Prostate gland (tissue), 2 donors: ENCODE data around the gene WDR1.

Experiments used
- POLR2A ChIP-seq: fragments of 450-650 bp; IDR thresholded peaks from one replicate; pipeline ENCODE4 v1.6.1; 2016; ENCODE audit warnings: antibody characterized with exemption, mild to moderate bottlenecking
- POLR2AphosphoS5 ChIP-seq: sonication (generic); formaldehyde crosslinking; IDR thresholded peaks from one replicate; pipeline ENCODE4 v1.6.1; 2017; ENCODE audit warnings: antibody characterized with exemption
- TF ChIP-seq, protein P1 (sequence below), 4 experiments: fragments of 200-600 bp in 2 of 4; fragments of 450-650 bp in 2 of 4; sonication (generic) in 2 of 4; IDR thresholded peaks; 1 replicate in 3 of 4; 2 replicates in 1 of 4; pipeline ENCODE4 v1.5.1; 2016 to 2019; ENCODE audit warnings: antibody characterized with exemption in 4 of 4, mild to moderate bottlenecking in 2 of 4, moderate library complexity in 2 of 4

DNA sequence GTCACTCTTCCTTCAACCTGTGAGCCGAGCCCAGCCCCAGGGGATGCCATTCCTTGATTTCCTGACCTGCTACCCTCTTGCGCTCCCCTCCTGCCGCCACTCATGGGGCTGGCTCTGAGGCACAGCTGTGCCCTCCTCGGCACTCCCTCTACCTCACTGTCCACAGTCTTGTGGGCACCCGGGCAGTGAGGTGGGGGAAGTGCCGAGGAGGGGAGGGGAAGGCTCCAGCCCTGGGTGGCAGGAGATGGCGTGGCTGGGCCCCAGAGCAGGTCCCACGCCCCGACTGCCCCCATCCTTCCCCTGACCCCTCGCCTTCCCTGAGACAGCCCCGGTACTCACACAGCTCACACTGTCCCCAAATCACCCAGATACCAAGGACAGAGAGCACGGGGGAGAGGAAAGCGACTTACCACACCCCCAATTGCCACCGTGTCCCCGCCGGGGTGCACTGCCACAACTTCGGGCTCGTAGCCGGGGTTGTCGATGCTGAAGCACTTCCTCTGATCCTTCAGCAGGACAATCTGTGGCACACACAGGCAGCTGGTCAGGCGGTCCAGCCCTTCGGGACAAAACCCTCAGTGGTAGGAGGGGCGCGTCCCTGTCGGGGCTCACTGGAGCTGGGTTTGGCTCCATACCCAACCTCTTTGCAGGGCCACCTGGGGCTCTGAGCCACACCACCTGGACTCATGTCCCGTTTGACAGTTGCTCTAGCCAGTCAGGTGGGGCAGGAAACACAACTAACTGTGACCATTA is 37.9 kb downstream of the WDR1 start:
- TF ChIP-seq, protein P1, sequence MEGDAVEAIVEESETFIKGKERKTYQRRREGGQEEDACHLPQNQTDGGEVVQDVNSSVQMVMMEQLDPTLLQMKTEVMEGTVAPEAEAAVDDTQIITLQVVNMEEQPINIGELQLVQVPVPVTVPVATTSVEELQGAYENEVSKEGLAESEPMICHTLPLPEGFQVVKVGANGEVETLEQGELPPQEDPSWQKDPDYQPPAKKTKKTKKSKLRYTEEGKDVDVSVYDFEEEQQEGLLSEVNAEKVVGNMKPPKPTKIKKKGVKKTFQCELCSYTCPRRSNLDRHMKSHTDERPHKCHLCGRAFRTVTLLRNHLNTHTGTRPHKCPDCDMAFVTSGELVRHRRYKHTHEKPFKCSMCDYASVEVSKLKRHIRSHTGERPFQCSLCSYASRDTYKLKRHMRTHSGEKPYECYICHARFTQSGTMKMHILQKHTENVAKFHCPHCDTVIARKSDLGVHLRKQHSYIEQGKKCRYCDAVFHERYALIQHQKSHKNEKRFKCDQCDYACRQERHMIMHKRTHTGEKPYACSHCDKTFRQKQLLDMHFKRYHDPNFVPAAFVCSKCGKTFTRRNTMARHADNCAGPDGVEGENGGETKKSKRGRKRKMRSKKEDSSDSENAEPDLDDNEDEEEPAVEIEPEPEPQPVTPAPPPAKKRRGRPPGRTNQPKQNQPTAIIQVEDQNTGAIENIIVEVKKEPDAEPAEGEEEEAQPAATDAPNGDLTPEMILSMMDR (IDR thresholded peaks at IDR 0.05), result no peak
- no peak for TF ChIP-seq POLR2A
- no peak for TF ChIP-seq POLR2AphosphoS5
